NCI-H187 treated with DMSO at 0.1 percent for 48 hours (cell line): ENCODE results near the gene DEPDC4.
A peak's percentile ranks its signal among the peaks of the same experiment; 100 is the strongest.

Experiments used
- DNase-seq: peaks from one replicate; lab custom pipeline; 2025; lab: John Stamatoyannopoulos, UW

The DEPDC4 gene

GRCh38 chr12:100213016-100213891, 53.6 kb downstream of the DEPDC4 start:
- no peak for DNase-seq

- no peak for DNase-seq
Measured at GRCh38 chr12:100211698-100212097, 55.2 kb downstream of the DEPDC4 start.

- no peak for DNase-seq
Measured at GRCh38 chr12:100208834-100209233, 58.0 kb downstream of the DEPDC4 start.

GRCh38 chr12:100207311-100207710, 59.6 kb downstream of the DEPDC4 start:
- DNase-seq = no peak

- no peak for DNase-seq
Measured at GRCh38 chr12:100201604-100202423, 65.1 kb downstream of the DEPDC4 start.

- DNase-seq = peak; percentile 86
Measured at GRCh38 chr12:100200463-100201181, 66.3 kb downstream of the DEPDC4 start, which contains the start of gene ACTR6. Gene ACTR6, plus strand, starts transcription at chr12:100200815. Its CDS starts 37 bp downstream, at chr12:100200852.

- peak; percentile 33 for DNase-seq
Measured at GRCh38 chr12:100199347-100200149, 67.3 kb downstream of the DEPDC4 start.

- DNase-seq = no peak
Measured at GRCh38 chr12:100199023-100199346, 67.9 kb downstream of the DEPDC4 start.

GRCh38 chr12:100197486-100197885, 69.4 kb downstream of the DEPDC4 start:
- no peak for DNase-seq

- DNase-seq = no peak
Measured at GRCh38 chr12:100193085-100193484, 73.8 kb downstream of the DEPDC4 start.
